Pulmonary artery endothelial cell (primary cell): ENCODE data around the gene FDXR. TPM values are rescaled to one million over a fixed set of nuclear protein-coding genes. Genes with fewer than 3 reads are reported as not detected.

ENCODE experiments used
- DNase-seq: peaks from one replicate; pipeline ENCODE4 v3.0.0-alpha.2; 2011; ENCODE audit warnings: low read depth, low spot score
- total RNA-seq: library from RNA; depleted of rRNA; stranded (reverse); fragments of >200 nt; gene quantifications from 2 replicates; pipeline ENCODE4 v1.2.3, GENCODE V29; 2014

FDXR gene
- total RNA-seq, 1 donor from 2014 or later = 64.9 TPM

- no peak for DNase-seq
Observed at GRCh38 chr17:74836691-74837467, 35.9 kb downstream of the FDXR start.

GRCh38 chr17:74836191-74836590 lies 36.6 kb downstream of the FDXR start:
- no peak for DNase-seq

GRCh38 chr17:74833501-74834377 lies 39.1 kb downstream of the FDXR start:
- no peak for DNase-seq

GRCh38 chr17:74832421-74832820 lies 40.4 kb downstream of the FDXR start:
- DNase-seq = no peak

GRCh38 chr17:74831444-74832146 lies 41.2 kb downstream of the FDXR start:
- no peak for DNase-seq

- no peak for DNase-seq
Observed at GRCh38 chr17:74830861-74831260, 41.9 kb downstream of the FDXR start.

- no peak for DNase-seq
Observed at GRCh38 chr17:74827800-74828199, 45.0 kb downstream of the FDXR start.

GRCh38 chr17:74825952-74826719 lies 46.7 kb downstream of the FDXR start:
- no peak for DNase-seq

GRCh38 chr17:74824961-74825627 lies 47.7 kb downstream of the FDXR start:
- DNase-seq = no peak

- DNase-seq = no peak
Observed at GRCh38 chr17:74822939-74823367, 49.8 kb downstream of the FDXR start.

- DNase-seq = no peak
Observed at GRCh38 chr17:74822335-74822938, 50.4 kb downstream of the FDXR start.

- DNase-seq = no peak
Observed at GRCh38 chr17:74821655-74822334, 51.0 kb downstream of the FDXR start.

- DNase-seq = no peak
Observed at GRCh38 chr17:74819801-74820436, 52.9 kb downstream of the FDXR start.

GRCh38 chr17:74818291-74818938 lies 54.4 kb downstream of the FDXR start:
- no peak for DNase-seq

GRCh38 chr17:74816905-74817620 lies 55.7 kb downstream of the FDXR start:
- no peak for DNase-seq

- no peak for DNase-seq
Observed at GRCh38 chr17:74815550-74816370, 57.0 kb downstream of the FDXR start.

GRCh38 chr17:74815067-74815466 lies 57.7 kb downstream of the FDXR start:
- no peak for DNase-seq
